Stimulated activated CD4-positive, alpha-beta T cell treated with anti-CD3 and anti-CD28 coated beads, Interleukin-12 subunit alpha, Interleukin-12 subunit beta, amount 100 ng/mL, for 4 hours (primary cell): Measurements from ENCODE around the gene APOH.
"Not testable (repeated sequence)": the region's sequence is repeated elsewhere in the genome, so short reads cannot be mapped to it uniquely, and the experiment has no call there.

Source experiments
- DNase-seq: peaks from one replicate; pipeline ENCODE4 v3.0.0-alpha.2; 2020

APOH gene

GRCh38 chr17:66228887-66229782, at the start of gene APOH:
APOH (minus strand) TSS chr17:66229415; CDS start chr17:66229379, 36 bp downstream.
- no peak for DNase-seq

- DNase-seq = no peak
These were observed 48.0 kb upstream of the APOH start for GRCh38 chr17:66277191-66277590.

GRCh38 chr17:66276328-66276937, 47.2 kb upstream of the APOH start:
- no peak for DNase-seq

- DNase-seq = no peak
These were observed 46.4 kb upstream of the APOH start for GRCh38 chr17:66275651-66276050.

- DNase-seq = no peak
These were observed 44.3 kb upstream of the APOH start for GRCh38 chr17:66273586-66273848.

- DNase-seq = no peak
These were observed 43.8 kb upstream of the APOH start for GRCh38 chr17:66272811-66273585.

GRCh38 chr17:66271512-66271911, 42.3 kb upstream of the APOH start:
- DNase-seq = no peak

GRCh38 chr17:66270106-66270505, 40.9 kb upstream of the APOH start:
- DNase-seq = no peak

GRCh38 chr17:66268247-66268927, 39.2 kb upstream of the APOH start:
- DNase-seq = no peak

GRCh38 chr17:66264696-66265095, 35.5 kb upstream of the APOH start:
- no peak for DNase-seq

GRCh38 chr17:66262767-66263166, 33.6 kb upstream of the APOH start:
- no peak for DNase-seq

GRCh38 chr17:66260688-66261087, 31.5 kb upstream of the APOH start:
- DNase-seq = no peak

GRCh38 chr17:66260275-66260674, 31.1 kb upstream of the APOH start:
- DNase-seq = no peak

GRCh38 chr17:66255527-66255971, 26.3 kb upstream of the APOH start:
- no peak for DNase-seq

GRCh38 chr17:66255112-66255511, 25.9 kb upstream of the APOH start:
- no peak for DNase-seq

GRCh38 chr17:66253458-66253857, 24.2 kb upstream of the APOH start:
- DNase-seq = not testable (repeated sequence)

GRCh38 chr17:66250686-66251085, 21.5 kb upstream of the APOH start:
- no peak for DNase-seq

- DNase-seq = no peak
These were observed 19.1 kb upstream of the APOH start for GRCh38 chr17:66248285-66248684.

- DNase-seq = no peak
These were observed 12.6 kb upstream of the APOH start for GRCh38 chr17:66241839-66242238.

GRCh38 chr17:66240630-66241029, 11.4 kb upstream of the APOH start:
- no peak for DNase-seq

- DNase-seq = no peak
These were observed 10.8 kb upstream of the APOH start for GRCh38 chr17:66240013-66240412.

GRCh38 chr17:66235377-66235994, 6.3 kb upstream of the APOH start:
- DNase-seq = no peak

GRCh38 chr17:66234611-66235010, 5.4 kb upstream of the APOH start:
- no peak for DNase-seq
